ENCODE measurements around the gene SACS.
"Not testable (repeated sequence)": the region's sequence is repeated elsewhere in the genome, so short reads cannot be mapped to it uniquely, and the experiment has no call there.

Gene SACS

GRCh38 chr13:23453132-23453531 is 19.6 kb upstream of the SACS start:
- DNase-seq = no peak

GRCh38 chr13:23450340-23451046 is 17.0 kb upstream of the SACS start:
- no peak for DNase-seq

GRCh38 chr13:23449398-23450162 is 16.1 kb upstream of the SACS start:
- DNase-seq = no peak

- DNase-seq = no peak
Observed at GRCh38 chr13:23447927-23448326, 14.4 kb upstream of the SACS start.

- DNase-seq = no peak
Observed at GRCh38 chr13:23445794-23446193, 12.3 kb upstream of the SACS start.

GRCh38 chr13:23443878-23444277 is 10.4 kb upstream of the SACS start:
- DNase-seq = no peak

GRCh38 chr13:23443110-23443509 is 9.6 kb upstream of the SACS start:
- DNase-seq = no peak

- DNase-seq = no peak
Observed at GRCh38 chr13:23440821-23441618, 7.5 kb upstream of the SACS start.

GRCh38 chr13:23440324-23440723 is 6.8 kb upstream of the SACS start:
- not testable (repeated sequence) for DNase-seq

GRCh38 chr13:23437916-23438315 is 4.4 kb upstream of the SACS start:
- DNase-seq = no peak

- DNase-seq = no peak
Observed at GRCh38 chr13:23436680-23437079, 3.2 kb upstream of the SACS start.

GRCh38 chr13:23434491-23434890 is 989 bp upstream of the SACS start:
- no peak for DNase-seq

- no peak for DNase-seq
Observed at GRCh38 chr13:23432626-23433025, 876 bp downstream of the SACS start.

GRCh38 chr13:23430664-23431063 is 2.8 kb downstream of the SACS start:
- no peak for DNase-seq

GRCh38 chr13:23427881-23428528 is 5.5 kb downstream of the SACS start:
- DNase-seq = no peak

- no peak for DNase-seq
Observed at GRCh38 chr13:23427342-23427843, 6.1 kb downstream of the SACS start.

GRCh38 chr13:23421596-23421995 is 11.9 kb downstream of the SACS start:
- no peak for DNase-seq

- DNase-seq = no peak
Observed at GRCh38 chr13:23418776-23419683, 14.5 kb downstream of the SACS start.

- DNase-seq = no peak
Observed at GRCh38 chr13:23414682-23415081, 18.8 kb downstream of the SACS start.

GRCh38 chr13:23411706-23412105 is 21.8 kb downstream of the SACS start:
- DNase-seq = no peak

- DNase-seq = no peak
Observed at GRCh38 chr13:23411220-23411619, 22.3 kb downstream of the SACS start.

GRCh38 chr13:23408026-23408425 is 25.5 kb downstream of the SACS start:
- no peak for DNase-seq

Measured in activated gamma-delta T cell treated with Interleukin-2 at 50 U/mL for 16 hours (primary cell).